Stomach (tissue), 9 donors: ENCODE results near the gene HAUS2. TPM values are rescaled to one million over a fixed set of nuclear protein-coding genes. Genes with fewer than 3 reads are reported as not detected.
A peak's percentile ranks its signal among the peaks of the same experiment; 100 is the strongest.

Experiments used
- DNase-seq, 2 donors: peaks; one replicate each; pipeline versions ENCODE4 v3.0.0 to v3.0.0-alpha.2; 2013 to 2019
- H3K27ac ChIP-seq, 5 donors: fragments of 200-600 bp in 4 of 5; sonication (generic) in 4 of 5; one replicate each; pipeline ENCODE4 v1.5.1; 2013 to 2019; ENCODE audit warnings: mild to moderate bottlenecking in 1 of 5, moderate library complexity in 1 of 5
- H3K27me3 ChIP-seq, 3 donors: fragments of 200-600 bp; sonication (generic); one replicate each; pipeline ENCODE4 v1.5.1; 2017 to 2019; ENCODE audit warnings: mixed run types in 1 of 3
- H3K36me3 ChIP-seq, 4 donors: fragments of 200-600 bp; sonication (generic); 1 replicate in 3 of 4; 2 replicates in 1 of 4; pipeline ENCODE4 v1.5.1; 2016 to 2019
- H3K4me1 ChIP-seq, 4 donors: fragments of 200-600 bp; sonication (generic); one replicate each; pipeline ENCODE4 v1.5.1; 2016 to 2019
- H3K4me3 ChIP-seq, 4 donors: fragments of 200-600 bp; sonication (generic) in 3 of 4; one replicate each; pipeline ENCODE4 v1.5.1; 2016 to 2019; ENCODE audit warnings: mild to moderate bottlenecking in 1 of 4
- H3K9me3 ChIP-seq, 4 donors: fragments of 200-600 bp; sonication (generic); one replicate each; pipeline ENCODE4 v1.5.1; 2016 to 2019
- EP300 ChIP-seq: sonication (generic); formaldehyde crosslinking; IDR thresholded peaks from one replicate; pipeline ENCODE4 v1.6.1; 2017; ENCODE audit warnings: antibody characterized with exemption
- POLR2A ChIP-seq, 4 donors: fragments of 450-650 bp; IDR thresholded peaks; one replicate each; pipeline ENCODE4 v1.6.1; 2016; ENCODE audit warnings: antibody characterized with exemption in 4 of 4, control low read depth in 2 of 4, mild to moderate bottlenecking in 1 of 4, moderate library complexity in 1 of 4
- POLR2AphosphoS5 ChIP-seq, 3 donors: sonication (generic); formaldehyde crosslinking; IDR thresholded peaks; one replicate each; pipeline ENCODE4 v1.6.1; 2016; ENCODE audit warnings: antibody characterized with exemption in 3 of 3
- WGBS, 5 donors: extraction: QIAGEN DNeasy Blood & Tissue Kit in 3 of 5; methylation state at CpG; one replicate each; pipeline versions ENCODE4 v1.1.5 to v1.1.7; 2013 to 2018; 5-methylcytosine and 5-hydroxymethylcytosine counted together
- intact Hi-C: fragments of 100-400 bp; cut with DNase I; formaldehyde crosslinking; loops from one replicate; pipeline ENCODE4 v1.15.1; 2023; ENCODE audit warnings: low total_unique reads
- polyA plus RNA-seq, 3 donors: library from polyadenylated mRNA; stranded (reverse); fragments of 200-250 nt; gene quantifications; one replicate each; pipeline ENCODE4 v1.2.3, GENCODE V29; 2013
- total RNA-seq, 5 donors: library from RNA; depleted of rRNA; stranded (reverse); fragments of >200 nt; gene quantifications; one replicate each; pipeline versions ENCODE4 v1.1.0 to v1.2.3, GENCODE V29; 2014 to 2016
- TF ChIP-seq, protein P1 (sequence below), 7 experiments: fragments of 450-650 bp in 4 of 7; fragments of 200-600 bp in 3 of 7; sonication (generic) in 3 of 7; IDR thresholded peaks; one replicate each; pipeline ENCODE4 v1.5.1; 2016 to 2019; ENCODE audit warnings: antibody characterized with exemption in 7 of 7, control low read depth in 2 of 7, mild to moderate bottlenecking in 1 of 7
- donor health status: healthy with polysubstance abuse.
- donor health status: Bipolar disorder and iron deficiency.
- donor health status: healthy.

The HAUS2 gene
- total and polyA plus RNA-seq, 8 donors: 4.9 to 22.0 (median 10.0) TPM

DNA sequence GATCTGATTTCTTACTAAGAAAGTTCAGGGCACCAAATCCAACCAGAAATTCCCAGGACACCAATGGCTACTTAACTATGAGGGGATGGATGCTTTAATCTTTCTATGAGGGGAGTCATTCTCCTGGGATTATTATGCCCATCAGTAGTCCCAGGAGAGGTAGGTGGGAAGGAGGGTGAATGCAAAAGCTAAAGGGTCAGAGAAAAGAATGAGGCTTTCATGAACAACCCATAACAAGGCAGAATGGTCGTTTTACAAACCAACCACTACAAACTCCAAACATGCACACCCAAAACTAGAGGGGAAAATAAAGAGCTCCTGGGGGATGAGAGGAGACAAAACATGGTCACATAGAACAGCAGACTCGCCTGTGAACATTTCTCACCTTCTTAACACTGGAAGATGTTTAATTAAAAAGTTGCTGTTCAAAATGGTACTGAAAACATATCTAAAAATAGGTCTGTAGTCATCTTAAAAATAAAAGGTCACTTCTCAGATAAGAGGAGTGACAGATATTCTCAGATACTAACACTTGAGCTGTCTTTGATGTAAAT lies 30.4 kb downstream of the HAUS2 start:
- intact Hi-C loops: no loop called here

DNA sequence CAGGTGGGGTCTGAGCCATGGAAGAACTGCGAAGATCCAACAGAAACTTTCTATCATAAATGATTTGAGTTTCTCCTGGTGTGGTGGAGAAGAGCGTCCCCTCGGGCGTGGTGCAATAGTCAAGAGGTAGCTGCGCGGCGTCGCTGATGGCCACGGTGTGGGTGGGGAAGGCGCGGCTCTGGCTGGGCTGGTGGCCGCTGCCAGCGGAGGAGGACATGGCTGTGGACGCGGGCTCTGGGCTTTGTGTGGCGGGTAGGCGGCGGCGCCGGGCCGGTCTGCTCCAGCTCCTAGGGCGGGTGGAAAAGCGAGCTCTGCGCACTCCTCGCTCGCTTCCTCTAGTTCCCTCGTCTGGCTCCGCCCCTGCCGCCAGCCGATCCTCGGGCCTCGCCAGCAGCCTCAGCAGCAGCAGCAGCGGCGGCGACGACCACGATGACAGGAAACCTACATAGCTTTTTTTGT lies 32.7 kb downstream of the HAUS2 start:
- Histone ChIP-seq H3K4me1 (peaks cover 7 to 80% (median 42%) of the 10 kb centered on the region in 4 donors), H3K4me3 (peak overlapping the region; percentile 39 to 49 (median 46)), H3K9me3 (no peaks in the 10 kb centered on the region), H3K27me3 (peaks cover 0 to 17% (median 0%) of the 10 kb centered on the region in 3 donors), H3K36me3 (peaks cover 0 to 6% (median 0%) of the 10 kb centered on the region in 4 donors), H3K27ac (peak overlapping the region; percentile 54 to 85 (median 79))
- 1 to 2% (median 1%) methylated on average over 25 to 37 of the region's 37 CpGs for WGBS, 5 donors
- peak; percentile 88 to 96 for DNase-seq
- TF ChIP-seq, protein P1, sequence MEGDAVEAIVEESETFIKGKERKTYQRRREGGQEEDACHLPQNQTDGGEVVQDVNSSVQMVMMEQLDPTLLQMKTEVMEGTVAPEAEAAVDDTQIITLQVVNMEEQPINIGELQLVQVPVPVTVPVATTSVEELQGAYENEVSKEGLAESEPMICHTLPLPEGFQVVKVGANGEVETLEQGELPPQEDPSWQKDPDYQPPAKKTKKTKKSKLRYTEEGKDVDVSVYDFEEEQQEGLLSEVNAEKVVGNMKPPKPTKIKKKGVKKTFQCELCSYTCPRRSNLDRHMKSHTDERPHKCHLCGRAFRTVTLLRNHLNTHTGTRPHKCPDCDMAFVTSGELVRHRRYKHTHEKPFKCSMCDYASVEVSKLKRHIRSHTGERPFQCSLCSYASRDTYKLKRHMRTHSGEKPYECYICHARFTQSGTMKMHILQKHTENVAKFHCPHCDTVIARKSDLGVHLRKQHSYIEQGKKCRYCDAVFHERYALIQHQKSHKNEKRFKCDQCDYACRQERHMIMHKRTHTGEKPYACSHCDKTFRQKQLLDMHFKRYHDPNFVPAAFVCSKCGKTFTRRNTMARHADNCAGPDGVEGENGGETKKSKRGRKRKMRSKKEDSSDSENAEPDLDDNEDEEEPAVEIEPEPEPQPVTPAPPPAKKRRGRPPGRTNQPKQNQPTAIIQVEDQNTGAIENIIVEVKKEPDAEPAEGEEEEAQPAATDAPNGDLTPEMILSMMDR (IDR thresholded peaks at IDR 0.05): no peak
- TF ChIP-seq POLR2AphosphoS5 (IDR thresholded peaks at IDR 0.05): peak; percentile 35 to 47 (median 37)
- intact Hi-C loops: no loop called here

More for the DNA sequence above, 30.4 kb downstream of the HAUS2 start:
- TF ChIP-seq, protein P1 (IDR thresholded peaks at IDR 0.05): no peak
- TF ChIP-seq POLR2A (IDR thresholded peaks at IDR 0.05): no peak
- TF ChIP-seq EP300: no peak
- no peak for TF ChIP-seq POLR2AphosphoS5 (IDR thresholded peaks at IDR 0.05)
- DNase-seq: no peak
- Histone ChIP-seq H3K9me3 (no peaks in the 10 kb centered on the region), H3K4me3 (no peak overlapping the region), H3K4me1 (peaks cover 11 to 86% (median 47%) of the 10 kb centered on the region in 4 donors), H3K27ac (no peak overlapping the region), H3K36me3 (no peaks in the 10 kb centered on the region), H3K27me3 (peaks cover 0 to 25% (median 0%) of the 10 kb centered on the region in 3 donors)
- 65 to 79% (median 73%) methylated on average over 2 of the region's 2 CpGs for WGBS, 5 donors

DNA sequence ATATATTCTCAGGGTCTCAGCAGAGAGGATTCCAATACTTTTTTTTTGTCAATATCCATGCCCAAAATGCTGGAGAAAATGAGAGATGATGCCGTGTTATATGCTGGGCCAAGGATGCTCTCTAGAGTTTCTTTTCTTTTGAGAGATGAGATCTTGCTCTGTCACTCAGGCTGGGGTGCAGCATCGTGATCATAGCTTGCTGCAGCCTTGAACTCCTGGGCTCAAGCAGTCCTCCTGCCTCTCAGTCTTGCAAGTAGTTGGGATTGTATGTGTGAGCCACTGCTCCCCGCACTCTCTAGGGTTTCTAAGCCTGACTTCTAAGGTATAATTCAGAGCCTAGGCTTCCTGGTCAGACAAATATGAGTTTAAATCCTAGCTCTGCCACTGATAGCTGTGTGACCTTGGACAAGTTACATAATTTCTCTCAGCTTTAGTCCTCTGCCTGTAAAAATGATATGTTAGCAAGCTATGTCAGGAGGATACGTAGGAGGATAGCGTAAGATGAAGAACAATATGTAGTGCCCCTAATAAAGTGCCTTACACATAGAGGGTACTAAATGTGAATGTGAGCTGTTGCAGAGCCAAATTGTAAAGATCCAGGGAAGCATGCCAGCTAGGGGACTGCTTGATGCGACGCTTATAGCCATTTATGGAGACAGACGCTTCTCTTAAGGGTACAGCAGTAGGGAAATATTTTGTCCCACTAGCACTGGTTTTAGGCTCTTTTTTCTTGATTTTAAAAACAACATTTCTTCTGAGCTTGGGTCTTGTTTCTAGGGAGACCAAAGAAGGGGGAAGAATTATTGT lies 34.1 kb downstream of the HAUS2 start:
- Histone ChIP-seq H3K36me3 (peaks cover 0 to 13% (median 0%) of the 10 kb centered on the region in 4 donors), H3K4me1 (peaks cover 7 to 65% (median 35%) of the 10 kb centered on the region in 4 donors), H3K9me3 (no peaks in the 10 kb centered on the region), H3K4me3 (peak overlapping the region in 3 of 4 donors; percentile 26 to 32 (median 30)), H3K27ac (peak overlapping the region in 3 of 5 donors; percentile 54 to 85 (median 80)), H3K27me3 (peaks cover 0 to 3% (median 0%) of the 10 kb centered on the region in 3 donors)
- intact Hi-C loops: no loop called here
- 72 to 85% (median 79%) methylated on average over 8 of the region's 8 CpGs for whole genome bisulfite sequencing, 5 donors
- DNase-seq: peak in 1 of 2 donors; percentile 52
- no peak for TF ChIP-seq POLR2A (IDR thresholded peaks at IDR 0.05)
- no peak for TF ChIP-seq EP300
- TF ChIP-seq, protein P1 (IDR thresholded peaks at IDR 0.05): no peak

DNA sequence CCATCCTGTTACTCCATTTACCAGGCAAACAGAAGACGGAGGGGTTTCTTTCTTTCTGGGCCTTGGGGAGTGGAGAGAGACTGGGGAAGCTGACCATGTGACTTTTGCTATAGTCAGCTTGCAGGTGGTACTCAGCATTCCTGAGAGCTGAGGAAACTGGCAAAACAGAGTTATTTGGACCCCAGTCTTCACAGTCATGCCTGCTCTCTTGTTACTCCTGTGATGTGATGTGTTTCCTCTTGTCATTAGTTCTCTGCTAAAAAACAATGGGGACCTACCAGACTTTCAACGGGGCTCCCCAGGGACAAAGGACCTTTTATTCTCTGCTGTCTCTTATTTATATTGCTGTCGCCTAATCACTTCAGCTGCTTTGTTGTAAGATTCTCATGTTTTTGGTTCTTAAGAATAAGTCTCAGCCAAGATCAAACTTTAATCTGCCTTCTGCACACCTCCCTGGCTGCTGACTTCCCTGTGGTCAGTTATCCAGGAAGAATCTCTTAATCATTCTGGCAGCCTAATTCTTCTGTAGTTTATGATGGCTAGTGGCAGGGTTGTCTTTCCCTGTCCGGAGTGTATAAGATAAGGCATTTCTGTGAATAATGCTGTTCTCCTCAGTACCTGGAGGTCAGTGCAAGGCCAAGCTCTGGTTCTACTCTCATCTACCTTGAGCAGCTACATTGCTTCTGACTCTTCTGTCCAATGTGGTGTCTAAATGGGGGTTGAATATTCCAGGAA lies 35.6 kb downstream of the HAUS2 start:
- TF ChIP-seq POLR2AphosphoS5 (IDR thresholded peaks at IDR 0.05) (no peak), EP300 (no peak), POLR2A (IDR thresholded peaks at IDR 0.05) (no peak)
- TF ChIP-seq, protein P1 (IDR thresholded peaks at IDR 0.05): no peak
- WGBS, 5 donors: 23 to 39% (median 28%) methylated on average over 4 of the region's 4 CpGs
- Histone ChIP-seq H3K27ac (peak overlapping the region in 4 of 5 donors; percentile 22 to 85 (median 67)), H3K36me3 (peaks cover 0 to 13% (median 0%) of the 10 kb centered on the region in 4 donors), H3K4me3 (peak overlapping the region in 3 of 4 donors; percentile 26 to 32 (median 30)), H3K4me1 (peaks cover 7 to 55% (median 32%) of the 10 kb centered on the region in 4 donors), H3K9me3 (no peaks in the 10 kb centered on the region), H3K27me3 (no peaks in the 10 kb centered on the region)
- intact Hi-C loops: no loop called here
- peak in 1 of 2 donors; percentile 33 for DNase-seq
